ENCODE results near the gene CHRM4. TPM values are rescaled to one million over a fixed set of nuclear protein-coding genes. Genes with fewer than 3 reads are reported as not detected.
A peak's percentile ranks its signal among the peaks of the same experiment; 100 is the strongest.

CHRM4 gene
- total and polyA plus RNA-seq, 2 of the 13 experiments (the other 11 are each of a cell fraction or from before 2014, with no cell fraction given): 0.13 to 0.21 TPM

DNA sequence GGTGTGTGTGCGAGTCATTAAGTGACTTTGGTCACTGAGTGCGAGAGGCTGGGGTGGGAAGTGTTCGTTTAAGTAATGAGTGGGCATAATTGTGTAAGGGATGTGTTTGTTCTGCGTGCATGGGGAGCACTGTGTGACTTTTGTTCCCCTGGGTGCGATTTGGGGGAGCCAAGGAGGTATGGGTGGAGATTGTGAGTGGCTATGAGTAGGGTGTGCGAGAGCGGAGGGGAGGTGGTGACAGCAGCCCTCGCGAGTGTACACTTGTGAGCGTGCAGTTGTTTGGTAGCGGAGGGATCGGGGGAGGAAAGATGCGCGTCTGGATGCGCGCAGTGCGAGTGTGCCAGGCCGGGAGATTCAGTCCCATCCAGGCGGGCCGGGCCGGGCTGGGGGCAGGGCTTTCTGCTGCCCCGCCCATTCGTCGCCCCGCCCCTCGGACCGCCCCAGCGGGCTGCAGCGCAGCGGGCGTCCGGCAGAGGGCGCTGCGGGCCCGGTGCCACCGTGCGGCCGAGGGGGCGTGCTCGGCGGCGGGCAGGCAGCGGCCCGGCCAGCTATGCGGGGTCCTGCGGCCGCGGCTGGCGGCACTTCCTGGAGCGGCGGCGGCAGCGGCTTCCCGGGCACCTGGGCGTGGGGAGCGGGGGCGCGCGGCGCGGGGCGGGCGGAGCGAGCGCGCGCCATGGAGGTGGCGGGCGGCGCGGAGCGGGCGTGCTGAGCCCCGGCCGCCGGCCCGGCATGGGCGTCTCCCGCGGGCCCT is 44.5 kb downstream of the CHRM4 start, which contains the start of gene DGKZ (continued):
- no peak for TF ChIP-seq ZNF503 (CRISPR knock-in tag; IDR thresholded peaks at IDR 0.05)
- no peak for TF ChIP-seq JDP2 (CRISPR knock-in tag; IDR thresholded peaks at IDR 0.05; ENCODE audit: borderline replicate concordance)
- TF ChIP-seq PHB2 (IDR thresholded peaks at IDR 0.05; ENCODE audit: partially characterized antibody): no peak
- TF ChIP-seq, protein P1, sequence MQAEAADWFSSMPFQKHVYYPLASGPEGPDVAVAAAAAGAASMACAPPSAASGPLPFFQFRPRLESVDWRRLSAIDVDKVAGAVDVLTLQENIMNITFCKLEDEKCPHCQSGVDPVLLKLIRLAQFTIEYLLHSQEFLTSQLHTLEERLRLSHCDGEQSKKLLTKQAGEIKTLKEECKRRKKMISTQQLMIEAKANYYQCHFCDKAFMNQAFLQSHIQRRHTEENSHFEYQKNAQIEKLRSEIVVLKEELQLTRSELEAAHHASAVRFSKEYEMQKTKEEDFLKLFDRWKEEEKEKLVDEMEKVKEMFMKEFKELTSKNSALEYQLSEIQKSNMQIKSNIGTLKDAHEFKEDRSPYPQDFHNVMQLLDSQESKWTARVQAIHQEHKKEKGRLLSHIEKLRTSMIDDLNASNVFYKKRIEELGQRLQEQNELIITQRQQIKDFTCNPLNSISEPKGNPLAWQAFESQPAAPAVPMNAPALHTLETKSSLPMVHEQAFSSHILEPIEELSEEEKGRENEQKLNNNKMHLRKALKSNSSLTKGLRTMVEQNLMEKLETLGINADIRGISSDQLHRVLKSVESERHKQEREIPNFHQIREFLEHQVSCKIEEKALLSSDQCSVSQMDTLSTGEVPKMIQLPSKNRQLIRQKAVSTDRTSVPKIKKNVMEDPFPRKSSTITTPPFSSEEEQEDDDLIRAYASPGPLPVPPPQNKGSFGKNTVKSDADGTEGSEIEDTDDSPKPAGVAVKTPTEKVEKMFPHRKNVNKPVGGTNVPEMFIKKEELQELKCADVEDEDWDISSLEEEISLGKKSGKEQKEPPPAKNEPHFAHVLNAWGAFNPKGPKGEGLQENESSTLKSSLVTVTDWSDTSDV (CRISPR knock-in tag; IDR thresholded peaks at IDR 0.05): no peak
- no peak for TF ChIP-seq MED13 (CRISPR knock-in tag; IDR thresholded peaks at IDR 0.05)
- TF ChIP-seq ZNF605 (CRISPR knock-in tag; IDR thresholded peaks at IDR 0.05): no peak
- TF ChIP-seq ZNF788 (CRISPR knock-in tag; IDR thresholded peaks at IDR 0.05; ENCODE audit: borderline replicate concordance): peak; percentile 25; the same call in 1 of the 2 replicates
- TF ChIP-seq, protein P2, sequence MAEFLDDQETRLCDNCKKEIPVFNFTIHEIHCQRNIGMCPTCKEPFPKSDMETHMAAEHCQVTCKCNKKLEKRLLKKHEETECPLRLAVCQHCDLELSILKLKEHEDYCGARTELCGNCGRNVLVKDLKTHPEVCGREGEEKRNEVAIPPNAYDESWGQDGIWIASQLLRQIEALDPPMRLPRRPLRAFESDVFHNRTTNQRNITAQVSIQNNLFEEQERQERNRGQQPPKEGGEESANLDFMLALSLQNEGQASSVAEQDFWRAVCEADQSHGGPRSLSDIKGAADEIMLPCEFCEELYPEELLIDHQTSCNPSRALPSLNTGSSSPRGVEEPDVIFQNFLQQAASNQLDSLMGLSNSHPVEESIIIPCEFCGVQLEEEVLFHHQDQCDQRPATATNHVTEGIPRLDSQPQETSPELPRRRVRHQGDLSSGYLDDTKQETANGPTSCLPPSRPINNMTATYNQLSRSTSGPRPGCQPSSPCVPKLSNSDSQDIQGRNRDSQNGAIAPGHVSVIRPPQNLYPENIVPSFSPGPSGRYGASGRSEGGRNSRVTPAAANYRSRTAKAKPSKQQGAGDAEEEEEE (CRISPR knock-in tag; IDR thresholded peaks at IDR 0.05; ENCODE audit: borderline replicate concordance): no peak
- no peak for TF ChIP-seq ZNF224 (CRISPR knock-in tag; IDR thresholded peaks at IDR 0.05)
- no peak for TF ChIP-seq ZNF747 (CRISPR knock-in tag; IDR thresholded peaks at IDR 0.05; ENCODE audit: borderline replicate concordance)
- TF ChIP-seq GPN1 (CRISPR knock-in tag; IDR thresholded peaks at IDR 0.05; ENCODE audit: borderline replicate concordance): no peak
- no peak for TF ChIP-seq GFI1 (CRISPR knock-in tag; IDR thresholded peaks at IDR 0.05; ENCODE audit: borderline replicate concordance)
- no peak for TF ChIP-seq TEF (CRISPR knock-in tag; IDR thresholded peaks at IDR 0.05)
- TF ChIP-seq, protein P3, sequence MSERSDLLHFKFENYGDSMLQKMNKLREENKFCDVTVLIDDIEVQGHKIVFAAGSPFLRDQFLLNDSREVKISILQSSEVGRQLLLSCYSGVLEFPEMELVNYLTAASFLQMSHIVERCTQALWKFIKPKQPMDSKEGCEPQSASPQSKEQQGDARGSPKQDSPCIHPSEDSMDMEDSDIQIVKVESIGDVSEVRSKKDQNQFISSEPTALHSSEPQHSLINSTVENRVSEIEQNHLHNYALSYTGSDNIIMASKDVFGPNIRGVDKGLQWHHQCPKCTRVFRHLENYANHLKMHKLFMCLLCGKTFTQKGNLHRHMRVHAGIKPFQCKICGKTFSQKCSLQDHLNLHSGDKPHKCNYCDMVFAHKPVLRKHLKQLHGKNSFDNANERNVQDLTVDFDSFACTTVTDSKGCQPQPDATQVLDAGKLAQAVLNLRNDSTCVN (CRISPR knock-in tag; IDR thresholded peaks at IDR 0.05; ENCODE audit: borderline replicate concordance): no peak
- TF ChIP-seq ZNF775 (CRISPR knock-in tag; IDR thresholded peaks at IDR 0.05; ENCODE audit: borderline replicate concordance): no peak
- no peak for TF ChIP-seq IRF2 (CRISPR knock-in tag; IDR thresholded peaks at IDR 0.05)
- TF ChIP-seq MZF1 (CRISPR knock-in tag; IDR thresholded peaks at IDR 0.05; ENCODE audit: borderline replicate concordance): no peak
- TF ChIP-seq ZNF383 (CRISPR knock-in tag; IDR thresholded peaks at IDR 0.05; ENCODE audit: borderline replicate concordance): no peak
- no peak for TF ChIP-seq PAX8 (CRISPR knock-in tag; IDR thresholded peaks at IDR 0.05; ENCODE audit: borderline replicate concordance)
- TF ChIP-seq HNRNPK (IDR thresholded peaks at IDR 0.05; ENCODE audit: low read depth, low read length, poor library complexity, severe bottlenecking): no peak
- TF ChIP-seq SMAD3 (CRISPR knock-in tag; IDR thresholded peaks at IDR 0.05): no peak
